Measurements from ENCODE around the gene NCKAP1. TPM values are rescaled to one million over a fixed set of nuclear protein-coding genes. Genes with fewer than 3 reads are reported as not detected.
"Not testable (repeated sequence)": the region's sequence is repeated elsewhere in the genome, so short reads cannot be mapped to it uniquely, and the experiment has no call there.

The NCKAP1 gene
- total and polyA plus RNA-seq, 4 donors, result 73.0 to 207 (median 134) TPM

DNA sequence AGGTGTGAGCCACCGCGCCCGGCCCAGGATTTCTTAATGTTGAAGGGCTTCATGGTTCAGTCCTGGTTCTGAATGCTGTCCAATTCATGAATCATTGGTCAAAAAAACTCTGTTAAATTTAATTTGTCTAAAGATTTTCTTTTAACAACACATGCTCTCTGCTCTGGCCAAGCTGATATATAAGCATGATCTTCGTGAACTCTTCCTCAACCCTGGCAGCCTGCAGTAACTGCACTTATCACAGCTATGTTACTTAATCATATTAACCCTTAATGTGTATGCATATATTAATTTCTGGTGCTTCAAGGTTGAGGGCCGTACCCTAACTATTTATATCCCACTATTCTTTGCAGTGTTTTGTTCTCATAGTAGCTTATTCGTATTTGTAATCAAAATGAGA lies 142.5 kb downstream of the NCKAP1 start:
- no peak for ATAC-seq (ENCODE audit: low FRiP score)
- no peaks in the 10 kb centered on the region for H3K36me3 ChIP-seq (ENCODE audit: control insufficient read depth in 1 of 2, insufficient read depth in 2 of 2, low read length in 1 of 2)
- DNase-seq, result no peak
- 31 to 37% methylated on average over 6 of the region's 6 CpGs for WGBS, 2 donors
- no peaks in the 10 kb centered on the region for H3K9me3 ChIP-seq (ENCODE audit: control insufficient read depth, low read length)
- peak overlapping the region in 1 of 2 donors; percentile 60 for H3K27ac ChIP-seq (ENCODE audit: low read depth in 1 of 2, low read length in 2 of 2)
- no peaks in the 10 kb centered on the region for H3K4me1 ChIP-seq (ENCODE audit: control insufficient read depth in 1 of 2, insufficient read depth in 2 of 2, low read length in 2 of 2)
- intact Hi-C loops (cut with DNase I), result loop anchor here in 1 of 2 donors (5.0 kb wide), 1 partner anchor 33 kb away; no protein-coding TSS in a partner anchor
- no peak overlapping the region for H3K4me3 ChIP-seq (ENCODE audit: low read length in 2 of 2)
- no peaks in the 10 kb centered on the region for H3K27me3 ChIP-seq (ENCODE audit: control insufficient read depth in 1 of 2, insufficient read depth in 2 of 2, low read length in 1 of 2)

DNA sequence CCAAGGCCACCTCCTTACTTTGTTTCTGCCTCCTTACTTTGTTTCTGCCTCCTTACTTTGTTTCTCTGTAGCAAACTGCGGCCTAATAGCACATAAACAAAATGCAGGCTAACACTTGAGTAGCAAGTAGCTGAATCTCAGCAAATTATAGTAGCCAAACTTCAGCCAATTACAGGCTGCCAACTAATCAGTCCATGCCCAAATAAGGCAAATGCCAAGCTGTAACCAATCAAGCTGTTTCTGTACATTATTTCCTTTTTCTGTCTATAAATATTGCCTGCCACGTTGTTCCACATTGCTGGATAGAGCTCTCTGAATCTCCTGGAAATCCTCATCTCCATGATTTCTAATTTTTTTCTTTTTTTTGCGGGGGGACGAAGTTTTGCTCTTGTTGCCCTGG lies 143.1 kb downstream of the NCKAP1 start:
- 66 to 75% methylated on average over 4 of the region's 4 CpGs for WGBS, 2 donors
- H3K36me3 ChIP-seq (ENCODE audit: control insufficient read depth in 1 of 2, insufficient read depth in 2 of 2, low read length in 1 of 2), result no peaks in the 10 kb centered on the region
- H3K27me3 ChIP-seq (ENCODE audit: control insufficient read depth in 1 of 2, insufficient read depth in 2 of 2, low read length in 1 of 2), result no peaks in the 10 kb centered on the region
- no peak overlapping the region for H3K4me3 ChIP-seq (ENCODE audit: low read length in 2 of 2)
- H3K9me3 ChIP-seq (ENCODE audit: control insufficient read depth, low read length), result no peaks in the 10 kb centered on the region
- intact Hi-C loops (cut with DNase I), result loop anchor here in 1 of 2 donors (5.0 kb wide), 1 partner anchor 33 kb away; no protein-coding TSS in a partner anchor
- peak overlapping the region; percentile 81 to 83 for H3K27ac ChIP-seq (ENCODE audit: low read depth in 1 of 2, low read length in 2 of 2)
- DNase-seq, result no peak
- no peaks in the 10 kb centered on the region for H3K4me1 ChIP-seq (ENCODE audit: control insufficient read depth in 1 of 2, insufficient read depth in 2 of 2, low read length in 2 of 2)
- ATAC-seq (ENCODE audit: low FRiP score), result no peak

DNA sequence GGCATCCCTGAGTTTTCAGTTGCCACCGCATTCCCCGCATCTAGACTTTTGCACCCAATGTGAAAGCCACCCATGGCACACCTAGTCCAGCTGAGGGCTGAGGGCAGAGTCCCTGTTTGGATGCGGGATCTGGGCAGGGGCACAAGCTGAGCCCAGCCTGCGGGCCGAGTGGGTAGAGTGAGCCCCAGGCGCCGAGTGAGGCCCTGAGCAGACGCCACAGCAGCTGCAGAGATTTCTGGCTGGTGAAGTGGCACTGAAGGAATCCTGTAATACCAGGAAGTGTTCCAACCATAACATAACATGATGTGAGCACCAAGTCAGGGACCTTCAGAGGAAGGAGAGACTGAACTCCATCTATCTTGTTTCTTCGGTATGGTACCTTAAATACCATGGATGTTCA lies 144.1 kb downstream of the NCKAP1 start:
- intact Hi-C loops (cut with DNase I), result no loop called here
- ATAC-seq (ENCODE audit: low FRiP score) (peak; percentile 83), DNase-seq (peak; percentile 68 to 83)
- WGBS, 2 donors, result 7 to 14% methylated on average over 9 of the region's 9 CpGs
- no peaks in the 10 kb centered on the region for H3K9me3 ChIP-seq (ENCODE audit: control insufficient read depth, low read length)
- no peaks in the 10 kb centered on the region for H3K4me1 ChIP-seq (ENCODE audit: control insufficient read depth in 1 of 2, insufficient read depth in 2 of 2, low read length in 2 of 2)
- H3K36me3 ChIP-seq (ENCODE audit: control insufficient read depth in 1 of 2, insufficient read depth in 2 of 2, low read length in 1 of 2), result no peaks in the 10 kb centered on the region
- no peak overlapping the region for H3K4me3 ChIP-seq (ENCODE audit: low read length in 2 of 2)
- H3K27me3 ChIP-seq (ENCODE audit: control insufficient read depth in 1 of 2, insufficient read depth in 2 of 2, low read length in 1 of 2), result no peaks in the 10 kb centered on the region
- H3K27ac ChIP-seq (ENCODE audit: low read depth in 1 of 2, low read length in 2 of 2), result peak overlapping the region; percentile 14 to 78

GRCh38 chr2:182893666-182894065 lies 144.6 kb downstream of the NCKAP1 start:
- intact Hi-C loops (cut with DNase I), result no loop called here
- no peak overlapping the region for H3K4me3 ChIP-seq (ENCODE audit: low read length in 2 of 2)
- no peaks in the 10 kb centered on the region for H3K27me3 ChIP-seq (ENCODE audit: control insufficient read depth in 1 of 2, insufficient read depth in 2 of 2, low read length in 1 of 2)
- no peaks in the 10 kb centered on the region for H3K36me3 ChIP-seq (ENCODE audit: control insufficient read depth in 1 of 2, insufficient read depth in 2 of 2, low read length in 1 of 2)
- DNase-seq (no peak), ATAC-seq (ENCODE audit: low FRiP score) (peak; percentile 34)
- peak overlapping the region; percentile 51 to 78 for H3K27ac ChIP-seq (ENCODE audit: low read depth in 1 of 2, low read length in 2 of 2)
- no peaks in the 10 kb centered on the region for H3K9me3 ChIP-seq (ENCODE audit: control insufficient read depth, low read length)
- WGBS, 2 donors, result 82 to 88% methylated on average over 11 of the region's 11 CpGs
- no peaks in the 10 kb centered on the region for H3K4me1 ChIP-seq (ENCODE audit: control insufficient read depth in 1 of 2, insufficient read depth in 2 of 2, low read length in 2 of 2)

DNA sequence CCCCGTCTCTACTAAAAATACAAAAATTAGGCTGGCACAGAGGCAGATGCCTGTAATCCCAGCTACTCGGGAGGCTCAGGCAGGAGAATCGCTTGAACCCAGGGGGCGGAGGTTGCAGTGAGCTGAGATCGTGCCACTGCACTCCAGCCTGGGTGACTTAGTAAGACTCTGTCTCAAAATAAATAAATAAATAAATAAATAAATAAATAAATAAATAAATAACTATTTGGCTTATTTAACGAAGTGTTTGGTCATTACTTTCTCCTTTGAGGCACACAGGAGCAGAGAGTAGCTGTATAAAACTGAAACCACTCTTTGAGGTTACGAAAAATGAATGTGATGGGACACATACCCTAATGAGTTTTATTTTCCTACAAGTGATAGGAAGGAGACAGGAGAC lies 145.2 kb downstream of the NCKAP1 start:
- DNase-seq; H3K9me3 ChIP-seq (ENCODE audit: control insufficient read depth, low read length); H3K4me1 ChIP-seq (ENCODE audit: control insufficient read depth in 1 of 2, insufficient read depth in 2 of 2, low read length in 2 of 2); H3K36me3 ChIP-seq (ENCODE audit: control insufficient read depth in 1 of 2, insufficient read depth in 2 of 2, low read length in 1 of 2); H3K4me3 ChIP-seq (ENCODE audit: low read length in 2 of 2); H3K27me3 ChIP-seq (ENCODE audit: control insufficient read depth in 1 of 2, insufficient read depth in 2 of 2, low read length in 1 of 2); ATAC-seq (ENCODE audit: low FRiP score); intact Hi-C loops (cut with DNase I): not testable (repeated sequence)
- 88 to 91% methylated on average over 7 of the region's 7 CpGs for WGBS, 2 donors
- H3K27ac ChIP-seq (ENCODE audit: low read depth in 1 of 2, low read length in 2 of 2), result peak overlapping the region; percentile 51 to 78

- Histone ChIP-seq H3K9me3 (ENCODE audit: control insufficient read depth, low read length) (no peaks in the 10 kb centered on the region), H3K27me3 (ENCODE audit: control insufficient read depth in 1 of 2, insufficient read depth in 2 of 2, low read length in 1 of 2) (no peaks in the 10 kb centered on the region), H3K4me1 (ENCODE audit: control insufficient read depth in 1 of 2, insufficient read depth in 2 of 2, low read length in 2 of 2) (peaks cover 0 to 3% of the 10 kb centered on the region in 2 donors), H3K4me3 (ENCODE audit: low read length in 2 of 2) (no peak overlapping the region), H3K27ac (ENCODE audit: low read depth in 1 of 2, low read length in 2 of 2) (no peak overlapping the region), H3K36me3 (ENCODE audit: control insufficient read depth in 1 of 2, insufficient read depth in 2 of 2, low read length in 1 of 2) (no peaks in the 10 kb centered on the region)
- WGBS, 2 donors, result 73 to 75% methylated on average over 4 of the region's 4 CpGs
- ATAC-seq (ENCODE audit: low FRiP score), result no peak
- intact Hi-C loops (cut with DNase I), result no loop called here
- DNase-seq, result no peak
These were observed 146.6 kb downstream of the NCKAP1 start for GRCh38 chr2:182891611-182892010.

DNA sequence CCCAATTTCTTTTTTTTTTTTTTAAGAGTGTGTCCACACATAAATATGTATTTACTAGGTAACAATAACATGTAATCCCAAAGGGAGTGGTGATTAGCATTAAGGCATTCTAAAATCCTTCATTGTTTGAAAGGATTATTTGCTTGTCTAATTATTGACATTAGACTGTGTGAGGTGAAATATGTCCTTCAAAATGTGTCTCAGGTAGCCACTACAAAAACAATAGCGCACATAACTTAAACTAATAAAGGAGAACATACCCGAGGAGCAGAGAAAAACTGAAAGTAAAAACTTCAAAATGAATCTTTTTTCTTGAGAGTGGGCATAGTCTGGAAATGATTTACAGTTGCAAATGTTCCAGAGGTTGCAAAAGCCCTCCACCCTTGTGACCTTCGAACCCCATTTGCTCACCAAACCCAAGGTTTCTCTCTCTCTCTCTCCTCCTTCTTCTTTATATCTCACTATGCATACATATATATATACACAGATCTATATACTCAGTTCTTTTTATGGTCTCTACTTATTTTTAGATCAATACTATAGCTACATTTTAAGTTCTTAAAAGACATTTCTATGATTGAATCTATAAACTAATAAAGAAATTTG lies 147.4 kb downstream of the NCKAP1 start:
- no peak overlapping the region for H3K27ac ChIP-seq (ENCODE audit: low read depth in 1 of 2, low read length in 2 of 2)
- no peak overlapping the region for H3K4me3 ChIP-seq (ENCODE audit: low read length in 2 of 2)
- intact Hi-C loops (cut with DNase I), result no loop called here
- no peaks in the 10 kb centered on the region for H3K9me3 ChIP-seq (ENCODE audit: control insufficient read depth, low read length)
- no peaks in the 10 kb centered on the region for H3K27me3 ChIP-seq (ENCODE audit: control insufficient read depth in 1 of 2, insufficient read depth in 2 of 2, low read length in 1 of 2)
- peaks cover 0 to 5% of the 10 kb centered on the region in 2 donors for H3K4me1 ChIP-seq (ENCODE audit: control insufficient read depth in 1 of 2, insufficient read depth in 2 of 2, low read length in 2 of 2)
- 83 to 90% methylated on average over 3 of the region's 3 CpGs for WGBS, 2 donors
- no peaks in the 10 kb centered on the region for H3K36me3 ChIP-seq (ENCODE audit: control insufficient read depth in 1 of 2, insufficient read depth in 2 of 2, low read length in 1 of 2)
- ATAC-seq (ENCODE audit: low FRiP score), result no peak
- no peak for DNase-seq

DNA sequence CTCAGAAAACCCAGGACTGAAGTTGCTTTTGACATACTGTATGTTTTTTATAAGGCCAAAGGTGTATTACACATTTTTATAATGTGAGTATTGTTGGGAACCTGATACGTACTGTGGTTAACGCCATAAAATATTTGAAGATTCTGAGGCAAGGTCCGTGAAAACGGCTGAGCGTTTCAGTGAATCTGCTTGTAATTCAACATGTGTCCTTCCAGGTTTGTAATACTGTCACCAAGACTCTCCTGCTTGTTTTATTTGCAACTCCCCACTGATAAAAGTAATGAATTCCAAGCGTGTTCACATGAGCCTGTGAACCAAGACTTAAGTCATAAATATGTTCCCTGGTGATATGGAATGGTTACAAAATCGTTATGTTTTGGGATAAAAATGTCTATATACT lies 148.0 kb downstream of the NCKAP1 start:
- WGBS, 2 donors, result 87 to 93% methylated on average over 7 of the region's 7 CpGs
- H3K27me3 ChIP-seq (ENCODE audit: control insufficient read depth in 1 of 2, insufficient read depth in 2 of 2, low read length in 1 of 2), result no peaks in the 10 kb centered on the region
- DNase-seq (no peak), ATAC-seq (ENCODE audit: low FRiP score) (no peak)
- H3K27ac ChIP-seq (ENCODE audit: low read depth in 1 of 2, low read length in 2 of 2), result no peak overlapping the region
- H3K4me3 ChIP-seq (ENCODE audit: low read length in 2 of 2), result no peak overlapping the region
- H3K4me1 ChIP-seq (ENCODE audit: control insufficient read depth in 1 of 2, insufficient read depth in 2 of 2, low read length in 2 of 2), result peaks cover 0 to 5% of the 10 kb centered on the region in 2 donors
- H3K9me3 ChIP-seq (ENCODE audit: control insufficient read depth, low read length), result no peaks in the 10 kb centered on the region
- H3K36me3 ChIP-seq (ENCODE audit: control insufficient read depth in 1 of 2, insufficient read depth in 2 of 2, low read length in 1 of 2), result no peaks in the 10 kb centered on the region
- intact Hi-C loops (cut with DNase I), result no loop called here

DNA sequence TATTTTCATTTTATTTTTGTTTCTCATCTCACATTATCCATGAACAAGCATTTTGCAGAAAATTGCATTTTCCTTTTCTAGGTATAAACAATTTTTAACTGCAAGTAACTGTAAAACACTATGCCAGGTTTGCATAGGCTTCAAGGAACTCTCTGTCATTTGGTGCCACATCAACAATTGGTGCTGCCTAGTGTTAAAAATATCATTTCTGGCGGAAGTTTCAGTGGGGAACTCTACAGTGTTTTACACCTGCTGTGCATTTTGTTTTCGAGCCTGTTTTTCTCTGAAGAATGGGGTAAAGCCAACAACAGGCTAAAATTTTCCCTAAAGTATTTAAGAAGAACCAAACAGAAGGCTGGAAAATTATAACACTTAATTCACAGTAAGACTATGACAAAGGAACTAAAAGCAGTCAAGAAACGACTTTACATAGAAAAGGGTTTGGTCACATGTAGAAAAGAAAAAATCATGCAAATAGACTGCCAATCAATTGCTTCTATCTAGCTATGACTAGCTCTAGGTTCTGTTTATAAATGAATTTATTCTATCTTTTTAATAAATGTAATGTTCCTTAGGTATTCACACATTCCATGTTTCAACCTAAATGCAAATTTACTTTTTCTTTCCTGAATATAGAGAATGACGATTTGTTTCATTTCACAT lies 150.4 kb downstream of the NCKAP1 start:
- ATAC-seq (ENCODE audit: low FRiP score) (no peak), DNase-seq (no peak)
- H3K27me3 ChIP-seq (ENCODE audit: control insufficient read depth in 1 of 2, insufficient read depth in 2 of 2, low read length in 1 of 2), result no peaks in the 10 kb centered on the region
- H3K36me3 ChIP-seq (ENCODE audit: control insufficient read depth in 1 of 2, insufficient read depth in 2 of 2, low read length in 1 of 2), result no peaks in the 10 kb centered on the region
- H3K4me3 ChIP-seq (ENCODE audit: low read length in 2 of 2), result no peak overlapping the region
- H3K9me3 ChIP-seq (ENCODE audit: control insufficient read depth, low read length), result no peaks in the 10 kb centered on the region
- peaks cover 0 to 5% of the 10 kb centered on the region in 2 donors for H3K4me1 ChIP-seq (ENCODE audit: control insufficient read depth in 1 of 2, insufficient read depth in 2 of 2, low read length in 2 of 2)
- intact Hi-C loops (cut with DNase I), result no loop called here
- no peak overlapping the region for H3K27ac ChIP-seq (ENCODE audit: low read depth in 1 of 2, low read length in 2 of 2)
- WGBS, 2 donors, result 71 to 77% methylated on average over 4 of the region's 4 CpGs
